Tibial artery (tissue), 4 donors: ENCODE data around the gene ELK3.

ENCODE experiments used
- DNase-seq, 2 donors: peaks; one replicate each; pipeline ENCODE4 v3.0.0-alpha.2; 2019
- H3K27ac ChIP-seq, 2 donors: fragments of 200-600 bp; sonication (generic) in 1 of 2; 1 replicate in 1 of 2; 2 replicates in 1 of 2; pipeline ENCODE4 v1.5.1; 2018 to 2019; ENCODE audit warnings: mild to moderate bottlenecking in 1 of 2
- H3K27me3 ChIP-seq, 2 donors: fragments of 200-600 bp; sonication (generic) in 1 of 2; one replicate each; pipeline versions ENCODE4 v1.5.1 to v1.6.0; 2016 to 2019
- H3K36me3 ChIP-seq, 3 donors: fragments of 200-600 bp; sonication (generic) in 2 of 3; one replicate each; pipeline ENCODE4 v1.5.1; 2016 to 2019; ENCODE audit warnings: mild to moderate bottlenecking in 2 of 3
- H3K4me1 ChIP-seq, 4 donors: fragments of 200-600 bp; sonication (generic) in 2 of 4; 1 replicate in 3 of 4; 2 replicates in 1 of 4; pipeline ENCODE4 v1.5.1; 2016 to 2019
- H3K4me3 ChIP-seq, 2 donors: fragments of 200-600 bp; sonication (generic) in 1 of 2; 1 replicate in 1 of 2; 2 replicates in 1 of 2; pipeline ENCODE4 v1.5.1; 2018 to 2019; ENCODE audit warnings: mild to moderate bottlenecking in 2 of 2
- H3K9me3 ChIP-seq, 3 donors: fragments of 200-600 bp; sonication (generic) in 1 of 3; one replicate each; pipeline ENCODE4 v1.5.1; 2016 to 2019
- intact Hi-C: fragments of 100-400 bp; cut with DNase I; formaldehyde crosslinking; loops from one replicate; pipeline ENCODE4 v1.15.0; 2023; ENCODE audit warnings: low total_unique reads
- TF ChIP-seq, protein P1 (sequence below), 2 experiments: fragments of 200-600 bp in 1 of 2; fragments of 450-650 bp in 1 of 2; IDR thresholded peaks; one replicate each; pipeline ENCODE4 v1.5.1; 2017 to 2019; ENCODE audit warnings: antibody characterized with exemption in 2 of 2, mild to moderate bottlenecking in 1 of 2, moderate library complexity in 1 of 2

The ELK3 gene

GRCh38 chr12:96176575-96176974, 17.6 kb upstream of the ELK3 start:
- Histone ChIP-seq H3K4me3 (no peak overlapping the region), H3K36me3 (no peaks in the 10 kb centered on the region), H3K4me1 (no peaks in the 10 kb centered on the region), H3K27ac (no peak overlapping the region), H3K9me3 (peaks cover 0 to 10% (median 9%) of the 10 kb centered on the region in 3 donors), H3K27me3 (no peaks in the 10 kb centered on the region)
- DNase-seq: no peak
- TF ChIP-seq, protein P1, sequence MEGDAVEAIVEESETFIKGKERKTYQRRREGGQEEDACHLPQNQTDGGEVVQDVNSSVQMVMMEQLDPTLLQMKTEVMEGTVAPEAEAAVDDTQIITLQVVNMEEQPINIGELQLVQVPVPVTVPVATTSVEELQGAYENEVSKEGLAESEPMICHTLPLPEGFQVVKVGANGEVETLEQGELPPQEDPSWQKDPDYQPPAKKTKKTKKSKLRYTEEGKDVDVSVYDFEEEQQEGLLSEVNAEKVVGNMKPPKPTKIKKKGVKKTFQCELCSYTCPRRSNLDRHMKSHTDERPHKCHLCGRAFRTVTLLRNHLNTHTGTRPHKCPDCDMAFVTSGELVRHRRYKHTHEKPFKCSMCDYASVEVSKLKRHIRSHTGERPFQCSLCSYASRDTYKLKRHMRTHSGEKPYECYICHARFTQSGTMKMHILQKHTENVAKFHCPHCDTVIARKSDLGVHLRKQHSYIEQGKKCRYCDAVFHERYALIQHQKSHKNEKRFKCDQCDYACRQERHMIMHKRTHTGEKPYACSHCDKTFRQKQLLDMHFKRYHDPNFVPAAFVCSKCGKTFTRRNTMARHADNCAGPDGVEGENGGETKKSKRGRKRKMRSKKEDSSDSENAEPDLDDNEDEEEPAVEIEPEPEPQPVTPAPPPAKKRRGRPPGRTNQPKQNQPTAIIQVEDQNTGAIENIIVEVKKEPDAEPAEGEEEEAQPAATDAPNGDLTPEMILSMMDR (IDR thresholded peaks at IDR 0.05): no peak
- intact Hi-C loops: no loop called here

GRCh38 chr12:96177013-96177412, 17.2 kb upstream of the ELK3 start:
- H3K27me3 ChIP-seq: no peaks in the 10 kb centered on the region
- no peak overlapping the region for H3K4me3 ChIP-seq
- H3K4me1 ChIP-seq: no peaks in the 10 kb centered on the region
- H3K36me3 ChIP-seq: no peaks in the 10 kb centered on the region
- H3K9me3 ChIP-seq: peaks cover 0 to 10% (median 9%) of the 10 kb centered on the region in 3 donors
- TF ChIP-seq, protein P1 (IDR thresholded peaks at IDR 0.05): no peak
- no peak overlapping the region for H3K27ac ChIP-seq
- DNase-seq: no peak
- intact Hi-C loops: no loop called here

- Histone ChIP-seq H3K4me1 (no peaks in the 10 kb centered on the region), H3K9me3 (no peaks in the 10 kb centered on the region), H3K27ac (no peak overlapping the region), H3K36me3 (no peaks in the 10 kb centered on the region), H3K4me3 (no peak overlapping the region), H3K27me3 (no peaks in the 10 kb centered on the region)
- intact Hi-C loops: no loop called here
- TF ChIP-seq, protein P1 (IDR thresholded peaks at IDR 0.05): no peak
- DNase-seq: no peak
Observed at GRCh38 chr12:96183734-96184370, 10.3 kb upstream of the ELK3 start.

DNA sequence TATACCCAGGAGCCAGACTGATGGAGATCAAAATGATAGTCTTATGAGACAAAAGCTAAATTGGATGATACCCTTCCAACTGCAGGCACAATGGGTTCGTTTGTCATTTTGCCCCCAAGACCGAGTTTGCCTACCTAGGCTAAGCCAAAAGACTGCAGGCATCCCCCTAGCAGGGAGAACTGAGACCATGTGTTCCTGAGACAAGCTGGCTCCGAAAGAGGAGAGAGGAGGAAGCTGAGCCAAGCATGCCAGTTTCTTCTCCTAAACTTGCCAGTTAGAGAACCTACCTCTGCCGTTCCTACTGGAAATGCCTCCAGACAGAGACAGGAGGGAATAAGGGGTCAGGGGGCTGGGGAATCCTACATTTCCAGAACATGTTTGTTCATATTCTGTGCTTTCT, 8.3 kb upstream of the ELK3 start:
- no peaks in the 10 kb centered on the region for H3K9me3 ChIP-seq
- H3K4me3 ChIP-seq: no peak overlapping the region
- intact Hi-C loops: no loop called here
- H3K36me3 ChIP-seq: no peaks in the 10 kb centered on the region
- H3K4me1 ChIP-seq: no peaks in the 10 kb centered on the region
- no peak overlapping the region for H3K27ac ChIP-seq
- TF ChIP-seq, protein P1 (IDR thresholded peaks at IDR 0.05): no peak
- DNase-seq: no peak
- no peaks in the 10 kb centered on the region for H3K27me3 ChIP-seq

- Histone ChIP-seq H3K27ac (no peak overlapping the region), H3K36me3 (no peaks in the 10 kb centered on the region), H3K4me3 (no peak overlapping the region), H3K9me3 (no peaks in the 10 kb centered on the region), H3K4me1 (no peaks in the 10 kb centered on the region), H3K27me3 (no peaks in the 10 kb centered on the region)
- TF ChIP-seq, protein P1 (IDR thresholded peaks at IDR 0.05): no peak
- no peak for DNase-seq
- intact Hi-C loops: no loop called here
Observed at GRCh38 chr12:96186607-96187301, 7.4 kb upstream of the ELK3 start.
